Measurements from ENCODE around the gene CACNG6. TPM values are rescaled to one million over a fixed set of nuclear protein-coding genes. Genes with fewer than 3 reads are reported as not detected.

The CACNG6 gene
- total RNA-seq, 1 donor from 2014 or later: not detected

GRCh38 chr19:54009440-54009839, 18.0 kb downstream of the CACNG6 start:
- peaks cover 4% of the 10 kb centered on the region for H3K27me3 ChIP-seq
- TF ChIP-seq CTCF (IDR thresholded peaks at IDR 0.05): no peak
- H3K4me3 ChIP-seq: no peak overlapping the region
- intact Hi-C loops (cut with DNase I): no loop called here
- H3K27ac ChIP-seq: no peak overlapping the region
- DNase-seq (ENCODE audit: low spot score in 2 of 2): no peak
- H3K9me3 ChIP-seq: no peaks in the 10 kb centered on the region
- no peaks in the 10 kb centered on the region for H3K4me1 ChIP-seq
- no peaks in the 10 kb centered on the region for H3K36me3 ChIP-seq

- H3K36me3 ChIP-seq: no peaks in the 10 kb centered on the region
- intact Hi-C loops (cut with DNase I): no loop called here
- H3K9me3 ChIP-seq: no peaks in the 10 kb centered on the region
- H3K4me3 ChIP-seq: no peak overlapping the region
- H3K4me1 ChIP-seq: no peaks in the 10 kb centered on the region
- no peak for TF ChIP-seq CTCF (IDR thresholded peaks at IDR 0.05)
- DNase-seq (ENCODE audit: low spot score in 2 of 2): no peak
- no peak overlapping the region for H3K27ac ChIP-seq
- H3K27me3 ChIP-seq: peaks cover 4% of the 10 kb centered on the region
Observed at GRCh38 chr19:54010474-54010873, 19.0 kb downstream of the CACNG6 start.

GRCh38 chr19:54011507-54012211, 20.2 kb downstream of the CACNG6 start:
- Histone ChIP-seq H3K27ac (no peak overlapping the region), H3K36me3 (no peaks in the 10 kb centered on the region), H3K4me3 (no peak overlapping the region), H3K4me1 (no peaks in the 10 kb centered on the region), H3K9me3 (no peaks in the 10 kb centered on the region), H3K27me3 (peaks cover 4% of the 10 kb centered on the region)
- TF ChIP-seq CTCF (IDR thresholded peaks at IDR 0.05): no peak
- intact Hi-C loops (cut with DNase I): no loop called here
- DNase-seq (ENCODE audit: low spot score in 2 of 2): no peak

GRCh38 chr19:54013866-54014265, 22.4 kb downstream of the CACNG6 start:
- Histone ChIP-seq H3K27ac (no peak overlapping the region), H3K4me1 (no peaks in the 10 kb centered on the region), H3K27me3 (peaks cover 4% of the 10 kb centered on the region), H3K4me3 (no peak overlapping the region), H3K36me3 (no peaks in the 10 kb centered on the region), H3K9me3 (no peaks in the 10 kb centered on the region)
- intact Hi-C loops (cut with DNase I): no loop called here
- TF ChIP-seq CTCF (IDR thresholded peaks at IDR 0.05): no peak
- no peak for DNase-seq (ENCODE audit: low spot score in 2 of 2)

- no peaks in the 10 kb centered on the region for H3K9me3 ChIP-seq
- DNase-seq (ENCODE audit: low spot score in 2 of 2): no peak
- H3K4me3 ChIP-seq: no peak overlapping the region
- no peak overlapping the region for H3K27ac ChIP-seq
- TF ChIP-seq CTCF (IDR thresholded peaks at IDR 0.05): no peak
- no peaks in the 10 kb centered on the region for H3K4me1 ChIP-seq
- no peaks in the 10 kb centered on the region for H3K36me3 ChIP-seq
- intact Hi-C loops (cut with DNase I): no loop called here
- H3K27me3 ChIP-seq: peaks cover 4% of the 10 kb centered on the region
Observed at GRCh38 chr19:54014920-54015560, 23.6 kb downstream of the CACNG6 start.

Measured in ascending aorta (tissue), 2 donors.